ENCODE measurements around the gene PRUNE1. TPM values are rescaled to one million over a fixed set of nuclear protein-coding genes. Genes with fewer than 3 reads are reported as not detected.

The PRUNE1 gene
- total RNA-seq, 2 experiments from 2014 or later: 18.8 to 20.8 TPM

GRCh38 chr1:151002051-151002450 lies 6.2 kb upstream of the PRUNE1 start:
- Histone ChIP-seq H3K4me3 (ENCODE audit: low read depth, low read length, poor library complexity, severe bottlenecking) (no peak overlapping the region), H3K4me1 (ENCODE audit: insufficient read depth, low read length, poor library complexity, severe bottlenecking) (peaks cover 42% of the 10 kb centered on the region), H4K20me1 (ENCODE audit: insufficient read depth, low read length) (no peaks in the 10 kb centered on the region), H3K9me2 (ENCODE audit: insufficient read depth, low read length) (no peaks in the 10 kb centered on the region), H3K36me3 (ENCODE audit: insufficient read depth, low read length) (no peaks in the 10 kb centered on the region), H3K27ac (ENCODE audit: low read depth, low read length, poor library complexity, severe bottlenecking) (no peak overlapping the region), H3K9me3 (ENCODE audit: low read length) (no peaks in the 10 kb centered on the region), H3K4me2 (ENCODE audit: low read length) (no peak overlapping the region), H2AFZ (ENCODE audit: low read length) (no peak overlapping the region), H3K79me2 (ENCODE audit: insufficient read depth, low read depth, low read length) (no peaks in the 10 kb centered on the region)
- DNase-seq (ENCODE audit: low spot score): no peak
- intact Hi-C loops (cut with micrococcal nuclease; ENCODE audit: unreplicated experiment): no loop called here
- BruUV-seq (replicated peaks): no TSS peak
- ChIA-PET POLR2A (no interaction called here), CTCF (ENCODE audit: unreplicated experiment) (no interaction called here)
- no peak for TF ChIP-seq EZH2phosphoT487 (IDR thresholded peaks at IDR 0.05; ENCODE audit: borderline replicate concordance, low read depth, low read length)
- TF ChIP-seq, protein P1, sequence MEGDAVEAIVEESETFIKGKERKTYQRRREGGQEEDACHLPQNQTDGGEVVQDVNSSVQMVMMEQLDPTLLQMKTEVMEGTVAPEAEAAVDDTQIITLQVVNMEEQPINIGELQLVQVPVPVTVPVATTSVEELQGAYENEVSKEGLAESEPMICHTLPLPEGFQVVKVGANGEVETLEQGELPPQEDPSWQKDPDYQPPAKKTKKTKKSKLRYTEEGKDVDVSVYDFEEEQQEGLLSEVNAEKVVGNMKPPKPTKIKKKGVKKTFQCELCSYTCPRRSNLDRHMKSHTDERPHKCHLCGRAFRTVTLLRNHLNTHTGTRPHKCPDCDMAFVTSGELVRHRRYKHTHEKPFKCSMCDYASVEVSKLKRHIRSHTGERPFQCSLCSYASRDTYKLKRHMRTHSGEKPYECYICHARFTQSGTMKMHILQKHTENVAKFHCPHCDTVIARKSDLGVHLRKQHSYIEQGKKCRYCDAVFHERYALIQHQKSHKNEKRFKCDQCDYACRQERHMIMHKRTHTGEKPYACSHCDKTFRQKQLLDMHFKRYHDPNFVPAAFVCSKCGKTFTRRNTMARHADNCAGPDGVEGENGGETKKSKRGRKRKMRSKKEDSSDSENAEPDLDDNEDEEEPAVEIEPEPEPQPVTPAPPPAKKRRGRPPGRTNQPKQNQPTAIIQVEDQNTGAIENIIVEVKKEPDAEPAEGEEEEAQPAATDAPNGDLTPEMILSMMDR (conservative IDR thresholded peaks at IDR 0.05; ENCODE audit: low read length): no peak

GRCh38 chr1:151002611-151003010 lies 5.6 kb upstream of the PRUNE1 start:
- no peak overlapping the region for H3K4me3 ChIP-seq (ENCODE audit: low read depth, low read length, poor library complexity, severe bottlenecking)
- H3K79me2 ChIP-seq (ENCODE audit: insufficient read depth, low read depth, low read length): no peaks in the 10 kb centered on the region
- peaks cover 48% of the 10 kb centered on the region for H3K4me1 ChIP-seq (ENCODE audit: insufficient read depth, low read length, poor library complexity, severe bottlenecking)
- H2AFZ ChIP-seq (ENCODE audit: low read length): no peak overlapping the region
- no peak for TF ChIP-seq EZH2phosphoT487 (IDR thresholded peaks at IDR 0.05; ENCODE audit: borderline replicate concordance, low read depth, low read length)
- TF ChIP-seq, protein P1 (conservative IDR thresholded peaks at IDR 0.05; ENCODE audit: low read length): no peak
- CTCF ChIA-PET (ENCODE audit: unreplicated experiment): interaction anchor here (1.4 kb wide), 1 partner anchor 187 kb away, joined by 3 read pairs; the partner anchor contains the start of gene VPS72
- no peak for DNase-seq (ENCODE audit: low spot score)
- no peaks in the 10 kb centered on the region for H4K20me1 ChIP-seq (ENCODE audit: insufficient read depth, low read length)
- H3K9me3 ChIP-seq (ENCODE audit: low read length): no peaks in the 10 kb centered on the region
- POLR2A ChIA-PET: no interaction called here
- no TSS peak for BruUV-seq (replicated peaks)
- H3K27ac ChIP-seq (ENCODE audit: low read depth, low read length, poor library complexity, severe bottlenecking): no peak overlapping the region
- intact Hi-C loops (cut with micrococcal nuclease; ENCODE audit: unreplicated experiment): no loop called here
- no peaks in the 10 kb centered on the region for H3K9me2 ChIP-seq (ENCODE audit: insufficient read depth, low read length)
- no peaks in the 10 kb centered on the region for H3K36me3 ChIP-seq (ENCODE audit: insufficient read depth, low read length)
- peak overlapping the region; percentile 46 for H3K4me2 ChIP-seq (ENCODE audit: low read length)

GRCh38 chr1:151003180-151003579 lies 5.1 kb upstream of the PRUNE1 start:
- peaks cover 52% of the 10 kb centered on the region for H3K4me1 ChIP-seq (ENCODE audit: insufficient read depth, low read length, poor library complexity, severe bottlenecking)
- POLR2A ChIA-PET: no interaction called here
- H4K20me1 ChIP-seq (ENCODE audit: insufficient read depth, low read length): no peaks in the 10 kb centered on the region
- no peaks in the 10 kb centered on the region for H3K36me3 ChIP-seq (ENCODE audit: insufficient read depth, low read length)
- H3K9me3 ChIP-seq (ENCODE audit: low read length): no peaks in the 10 kb centered on the region
- no peak for TF ChIP-seq EZH2phosphoT487 (IDR thresholded peaks at IDR 0.05; ENCODE audit: borderline replicate concordance, low read depth, low read length)
- TF ChIP-seq, protein P1 (conservative IDR thresholded peaks at IDR 0.05; ENCODE audit: low read length): no peak
- CTCF ChIA-PET (ENCODE audit: unreplicated experiment): interaction anchor here (1.4 kb wide), 1 partner anchor 186 kb away, joined by 3 read pairs; the partner anchor contains the start of gene VPS72
- H3K27ac ChIP-seq (ENCODE audit: low read depth, low read length, poor library complexity, severe bottlenecking): no peak overlapping the region
- H3K79me2 ChIP-seq (ENCODE audit: insufficient read depth, low read depth, low read length): no peaks in the 10 kb centered on the region
- H3K4me2 ChIP-seq (ENCODE audit: low read length): peak overlapping the region; percentile 46
- H2AFZ ChIP-seq (ENCODE audit: low read length): no peak overlapping the region
- intact Hi-C loops (cut with micrococcal nuclease; ENCODE audit: unreplicated experiment): no loop called here
- H3K9me2 ChIP-seq (ENCODE audit: insufficient read depth, low read length): no peaks in the 10 kb centered on the region
- BruUV-seq (replicated peaks): no TSS peak
- H3K4me3 ChIP-seq (ENCODE audit: low read depth, low read length, poor library complexity, severe bottlenecking): no peak overlapping the region
- DNase-seq (ENCODE audit: low spot score): no peak

Data from OCI-LY7 (cell line).